HEK293 (cell line): Measurements from ENCODE around the gene ANXA2.

Source experiments
- CTCF ChIA-PET: fragments of 350-600 bp; formaldehyde crosslinking; extraction: SDS; loops from one replicate; lab custom pipeline; 2021; ENCODE audit warnings: antibody characterized with exemption; lab: Yijun Ruan, JAX
- POLR2A ChIA-PET: fragments of 300-600 bp; formaldehyde crosslinking; extraction: SDS; loops from one replicate; lab custom pipeline; 2020; ENCODE audit warnings: antibody characterized with exemption, inconsistent platforms; lab: Yijun Ruan, JAX
- H3K27ac ChIP-seq: fragments of 200-500 bp; sonication (Bioruptor generic); 2 replicates; pipeline ENCODE4 v1.5.1; 2014; ENCODE audit warnings: low read depth, low read length, control low read depth, inconsistent platforms; ENCODE audit errors: extremely low read depth
- H3K36me3 ChIP-seq, 2 experiments: fragments of 200-500 bp in 1 of 2; sonication (Bioruptor generic) in 1 of 2; 1 replicate in 1 of 2; 2 replicates in 1 of 2; pipeline ENCODE4 v1.5.1; 2014 to 2017; ENCODE audit warnings: inconsistent platforms in 2 of 2, low read length in 2 of 2; ENCODE audit not compliant: control insufficient read depth in 2 of 2, insufficient read depth in 1 of 2
- H3K4me1 ChIP-seq: fragments of 200-500 bp; sonication (Bioruptor generic); 2 replicates; pipeline ENCODE4 v1.5.1; 2014; ENCODE audit warnings: mild to moderate bottlenecking, low read length, inconsistent platforms; ENCODE audit not compliant: control insufficient read depth, insufficient read depth
- H3K4me3 ChIP-seq: 2 replicates; pipeline ENCODE4 v1.5.1; 2011; ENCODE audit warnings: low read depth, mild to moderate bottlenecking, control low read depth, low read length, moderate library complexity
- H3K9me3 ChIP-seq: fragments of 200-500 bp; sonication (Bioruptor generic); 2 replicates; pipeline ENCODE4 v1.5.1; 2014; ENCODE audit warnings: low read depth, low read length, inconsistent platforms; ENCODE audit not compliant: control insufficient read depth, insufficient read depth
- MYNN ChIP-seq: fragments of 450-650 bp; formaldehyde crosslinking; IDR thresholded peaks from 2 replicates; pipeline ENCODE4 v1.5.1; 2016; ENCODE audit warnings: missing biosample characterization, missing genetic modification characterization, borderline replicate concordance
- REST ChIP-seq: fragments of 450-650 bp; formaldehyde crosslinking; IDR thresholded peaks from 2 replicates; pipeline ENCODE4 v1.5.1; 2016; ENCODE audit warnings: missing biosample characterization, missing genetic modification characterization
- WT1 ChIP-seq: fragments of 450-650 bp; formaldehyde crosslinking; IDR thresholded peaks from 2 replicates; pipeline ENCODE4 v1.5.1; 2016; ENCODE audit warnings: missing biosample characterization, missing genetic modification characterization
- YY2 ChIP-seq: fragments of 450-650 bp; formaldehyde crosslinking; IDR thresholded peaks from 2 replicates; pipeline ENCODE4 v1.5.1; 2016; ENCODE audit warnings: missing biosample characterization, missing genetic modification characterization
- ZBTB20 ChIP-seq: fragments of 450-650 bp; formaldehyde crosslinking; IDR thresholded peaks from 2 replicates; pipeline ENCODE4 v1.5.1; 2016; ENCODE audit warnings: missing biosample characterization, missing genetic modification characterization
- ZBTB8A ChIP-seq: fragments of 450-650 bp; formaldehyde crosslinking; IDR thresholded peaks from 2 replicates; pipeline ENCODE4 v1.5.1; 2016; ENCODE audit warnings: missing biosample characterization, missing genetic modification characterization
- ZNF148 ChIP-seq: fragments of 450-650 bp; formaldehyde crosslinking; IDR thresholded peaks from 2 replicates; pipeline ENCODE4 v1.5.0; 2017; ENCODE audit warnings: missing biosample characterization, missing genetic modification characterization, borderline replicate concordance
- ZNF239 ChIP-seq: fragments of 450-650 bp; formaldehyde crosslinking; IDR thresholded peaks from 2 replicates; pipeline ENCODE4 v1.5.1; 2016; ENCODE audit warnings: missing biosample characterization, missing genetic modification characterization
- ZNF26 ChIP-seq: fragments of 450-650 bp; formaldehyde crosslinking; IDR thresholded peaks from 2 replicates; pipeline ENCODE4 v1.5.1; 2016; ENCODE audit warnings: missing biosample characterization, missing genetic modification characterization
- ZNF274 ChIP-seq, 2 experiments: fragments of 200-500 bp in 1 of 2; fragments of 450-650 bp in 1 of 2; sonication (Bioruptor generic) in 1 of 2; formaldehyde crosslinking in 1 of 2; IDR thresholded peaks; 2 replicates each; pipeline versions ENCODE4 v1.5.1 to v1.6.1; 2014 to 2016; ENCODE audit warnings: borderline replicate concordance in 1 of 2, inconsistent platforms in 1 of 2, low read length in 1 of 2, missing biosample characterization in 1 of 2, missing genetic modification characterization in 1 of 2
- ZNF292 ChIP-seq: fragments of 450-650 bp; formaldehyde crosslinking; IDR thresholded peaks from 2 replicates; pipeline ENCODE4 v1.5.1; 2016; ENCODE audit warnings: low read depth, missing biosample characterization, missing genetic modification characterization, borderline replicate concordance
- ZNF324 ChIP-seq: fragments of 450-650 bp; formaldehyde crosslinking; IDR thresholded peaks from 2 replicates; pipeline ENCODE4 v1.5.1; 2016; ENCODE audit warnings: missing biosample characterization, missing genetic modification characterization
- ZNF391 ChIP-seq: fragments of 450-650 bp; formaldehyde crosslinking; IDR thresholded peaks from 2 replicates; pipeline ENCODE4 v1.5.1; 2016; ENCODE audit warnings: low read depth, missing biosample characterization, missing genetic modification characterization, borderline replicate concordance
- ZNF416 ChIP-seq: fragments of 450-650 bp; formaldehyde crosslinking; IDR thresholded peaks from 2 replicates; pipeline ENCODE4 v1.5.1; 2016; ENCODE audit warnings: missing biosample characterization, missing genetic modification characterization
- ZNF433 ChIP-seq: fragments of 450-650 bp; formaldehyde crosslinking; IDR thresholded peaks from 2 replicates; pipeline ENCODE4 v1.5.1; 2016; ENCODE audit warnings: missing biosample characterization, missing genetic modification characterization, low read depth
- ZNF560 ChIP-seq: fragments of 450-650 bp; formaldehyde crosslinking; IDR thresholded peaks from 2 replicates; pipeline ENCODE4 v1.5.1; 2017; ENCODE audit warnings: missing biosample characterization, missing genetic modification characterization, borderline replicate concordance
- ZNF624 ChIP-seq: fragments of 450-650 bp; formaldehyde crosslinking; IDR thresholded peaks from 2 replicates; pipeline ENCODE4 v1.5.1; 2017; ENCODE audit warnings: missing biosample characterization, missing genetic modification characterization
- ZNF645 ChIP-seq: fragments of 450-650 bp; formaldehyde crosslinking; IDR thresholded peaks from 2 replicates; pipeline ENCODE4; 2016; ENCODE audit warnings: missing biosample characterization, missing genetic modification characterization

ANXA2 gene

GRCh38 chr15:60373745-60374144 is 24.0 kb downstream of the ANXA2 start:
- Histone ChIP-seq H3K27ac (no peak overlapping the region), H3K4me3 (no peak overlapping the region)
- POLR2A ChIA-PET = interaction anchor here (1.1 kb wide), 1 partner anchor 19 kb away, joined by 3 read pairs; no protein-coding TSS in a partner anchor
- TF ChIP-seq ZNF292 (tag by site-specific recombination) (no peak), ZNF274 (IDR thresholded peaks at IDR 0.05; ENCODE audit: low read length) (no peak), ZNF274 (tag by site-specific recombination; IDR thresholded peaks at IDR 0.05; ENCODE audit: borderline replicate concordance) (no peak), ZNF324 (tag by site-specific recombination) (no peak), ZNF624 (tag by site-specific recombination) (no peak), ZNF416 (tag by site-specific recombination) (no peak), WT1 (tag by site-specific recombination) (no peak), ZBTB8A (tag by site-specific recombination) (no peak), ZNF26 (no peak), ZNF148 (tag by site-specific recombination) (no peak), YY2 (no peak), MYNN (tag by site-specific recombination) (no peak), ZNF560 (tag by site-specific recombination) (no peak), ZNF645 (tag by site-specific recombination) (no peak), REST (tag by site-specific recombination) (no peak), ZNF239 (tag by site-specific recombination) (no peak), ZNF391 (tag by site-specific recombination) (no peak), ZNF433 (tag by site-specific recombination) (no peak), ZBTB20 (tag by site-specific recombination) (no peak)
- TF ChIP-seq, all 188 proteins: peak for 0
- peaks cover 0 to 48% of the 10 kb centered on the region in 2 experiments; a peak in 2 of 3 replicates for H3K36me3 ChIP-seq
- H3K9me3 ChIP-seq = no peaks in the 10 kb centered on the region
- peaks cover 13% of the 10 kb centered on the region for H3K4me1 ChIP-seq
- CTCF ChIA-PET = interaction anchor here (0.5 to 2.1 kb wide), 3 partner anchors 10 to 16 kb away, joined by 5 to 9 read pairs (median 7); no protein-coding TSS in a partner anchor
